DMS114 treated with DMSO at 0.1 percent for 48 hours (cell line): ENCODE data around the gene POPDC3.
"Not testable (repeated sequence)": the region's sequence is repeated elsewhere in the genome, so short reads cannot be mapped to it uniquely, and the experiment has no call there.

ENCODE experiments used
- DNase-seq: peaks from one replicate; lab custom pipeline; 2025; ENCODE audit not compliant: unreplicated experiment; lab: John Stamatoyannopoulos, UW

POPDC3 gene, protein sequence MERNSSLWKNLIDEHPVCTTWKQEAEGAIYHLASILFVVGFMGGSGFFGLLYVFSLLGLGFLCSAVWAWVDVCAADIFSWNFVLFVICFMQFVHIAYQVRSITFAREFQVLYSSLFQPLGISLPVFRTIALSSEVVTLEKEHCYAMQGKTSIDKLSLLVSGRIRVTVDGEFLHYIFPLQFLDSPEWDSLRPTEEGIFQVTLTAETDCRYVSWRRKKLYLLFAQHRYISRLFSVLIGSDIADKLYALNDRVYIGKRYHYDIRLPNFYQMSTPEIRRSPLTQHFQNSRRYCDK

DNA sequence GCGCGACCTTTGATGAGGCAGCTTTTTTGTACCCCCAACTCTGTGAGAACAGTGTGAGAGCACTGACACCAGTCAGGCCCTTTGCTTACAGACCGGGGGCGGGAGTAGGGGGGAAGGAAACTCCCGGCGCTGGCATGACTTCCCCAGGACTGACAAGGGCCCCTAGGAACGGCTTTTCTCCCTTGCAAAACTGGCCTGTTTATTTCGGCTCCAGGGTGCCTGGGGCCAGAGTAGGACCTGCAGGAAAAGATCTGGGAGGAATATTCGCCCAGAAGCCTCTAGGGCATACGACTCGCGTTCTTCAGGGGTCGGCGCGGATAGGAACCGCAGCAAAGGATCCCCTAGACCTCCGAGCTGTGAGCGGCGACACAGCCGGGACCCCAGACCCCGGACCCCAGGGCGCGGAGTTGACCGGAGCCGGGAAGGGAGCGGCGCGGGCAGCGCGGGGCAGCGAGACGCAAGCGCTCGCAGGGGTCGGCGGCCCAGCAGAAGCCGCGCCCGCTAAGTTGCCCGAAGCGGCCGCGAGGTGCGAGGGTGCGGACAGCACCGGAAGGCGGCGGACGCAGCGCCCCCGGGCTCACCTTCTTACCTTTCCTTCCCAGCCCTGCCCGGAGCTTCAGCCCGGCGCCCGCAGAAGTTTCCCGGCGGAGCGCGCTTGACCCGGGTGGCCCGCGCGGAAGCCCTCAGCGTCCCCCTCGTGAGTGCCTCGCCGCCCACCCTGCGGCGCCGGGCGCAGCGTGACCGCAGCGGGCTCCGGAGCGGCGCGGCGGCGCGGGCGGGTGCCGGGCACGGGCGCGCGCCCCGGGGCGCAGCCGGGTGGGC is at the start of gene POPDC3:
TSS of gene POPDC3 (minus strand) at position 771 of the 822 bp plus-strand sequence. CDS start 18,105 bp downstream, outside the sequence.
- DNase-seq, result no peak

DNA sequence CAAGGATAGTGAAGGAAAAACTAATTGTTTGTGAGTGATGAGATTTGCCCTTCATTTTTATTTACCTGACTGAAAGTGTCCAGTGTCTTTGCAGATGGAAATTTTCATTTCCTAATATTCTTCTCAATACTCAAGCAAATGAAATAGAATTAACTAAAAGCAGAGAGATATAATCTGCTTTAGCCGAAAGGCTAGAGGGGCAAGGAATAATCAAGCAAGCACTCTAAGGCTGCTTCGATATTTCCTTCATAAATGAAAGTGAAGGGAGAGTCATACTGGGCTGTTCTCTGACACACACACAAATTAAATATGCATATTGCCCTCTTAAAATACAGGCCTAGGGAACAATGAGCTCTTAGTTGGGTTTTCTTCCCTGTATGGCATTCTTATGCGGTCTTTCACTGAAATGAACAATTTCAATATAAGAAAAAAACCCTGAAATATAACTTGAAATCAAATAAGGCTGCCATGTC is 47.5 kb upstream of the POPDC3 start:
- DNase-seq, result no peak

DNA sequence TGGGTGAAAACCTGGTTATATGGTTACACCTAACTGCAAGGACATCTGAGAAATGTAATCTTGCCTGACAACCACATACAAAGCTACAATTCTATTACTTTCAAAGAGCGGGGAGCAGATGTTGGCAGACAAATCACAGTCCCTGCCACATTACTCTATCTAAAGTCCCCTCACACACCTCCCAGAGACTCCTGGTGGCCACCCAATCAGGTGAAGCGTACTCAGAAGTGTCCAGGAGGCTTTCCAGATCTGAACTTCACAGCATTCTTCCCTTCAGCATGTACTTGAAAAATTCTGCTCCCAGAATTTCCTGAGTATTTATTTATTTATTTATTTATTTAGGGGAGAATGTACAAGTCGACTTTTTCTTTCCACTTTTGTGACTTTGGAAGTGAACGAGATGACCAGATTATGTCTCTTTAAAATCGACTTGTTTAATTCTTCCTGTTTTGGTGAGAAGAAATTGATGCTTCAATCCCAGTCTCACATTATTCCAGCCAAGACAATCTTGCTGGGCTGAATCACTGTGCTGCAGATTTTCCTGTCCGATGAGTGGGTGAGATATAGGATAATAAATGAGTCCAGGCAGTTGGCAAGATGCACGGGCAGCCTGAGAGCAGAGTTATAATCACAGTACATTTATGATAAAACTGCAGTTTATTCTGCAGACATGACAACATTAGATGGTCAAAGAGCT is 46.9 kb upstream of the POPDC3 start:
- no peak for DNase-seq

DNA sequence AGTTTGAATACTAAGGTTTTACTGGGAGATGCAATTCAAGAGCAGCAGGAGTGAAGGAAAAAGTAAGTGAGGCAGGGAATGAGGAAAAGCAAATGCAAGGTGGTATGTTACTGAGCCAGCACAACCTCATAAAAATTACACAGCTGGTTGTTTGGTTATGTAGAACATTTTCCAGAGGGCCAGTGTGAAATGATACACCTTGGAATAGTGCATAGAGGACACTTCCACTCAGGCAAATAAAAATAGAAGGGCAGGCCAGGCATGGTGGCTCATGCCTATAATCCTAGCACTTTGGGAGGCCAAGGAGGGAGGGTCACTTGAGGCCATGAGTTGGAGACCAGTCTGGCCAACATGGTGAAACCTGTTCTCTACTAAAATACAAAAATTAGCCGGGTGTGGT is 43.4 kb upstream of the POPDC3 start:
- no peak for DNase-seq

DNA sequence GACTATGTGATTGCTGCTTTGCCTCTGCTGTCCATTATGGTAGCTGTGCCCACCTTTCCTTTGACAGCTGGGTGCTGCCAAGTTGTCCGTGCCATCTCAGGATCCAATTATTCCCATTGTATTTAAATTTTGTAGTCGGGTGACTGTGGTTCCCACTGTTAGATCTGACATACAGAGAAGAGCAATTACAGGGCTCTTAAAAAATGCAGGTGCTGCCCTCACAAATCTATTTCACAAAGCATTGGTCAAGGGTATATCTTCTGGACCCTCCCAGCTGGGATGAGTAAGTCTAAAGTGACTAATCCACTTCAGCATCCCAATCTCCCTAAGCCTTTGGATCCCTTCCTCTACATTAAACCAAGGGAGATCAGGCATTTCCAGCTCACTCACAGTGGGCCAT is 41.4 kb upstream of the POPDC3 start:
- DNase-seq, result not testable (repeated sequence)

DNA sequence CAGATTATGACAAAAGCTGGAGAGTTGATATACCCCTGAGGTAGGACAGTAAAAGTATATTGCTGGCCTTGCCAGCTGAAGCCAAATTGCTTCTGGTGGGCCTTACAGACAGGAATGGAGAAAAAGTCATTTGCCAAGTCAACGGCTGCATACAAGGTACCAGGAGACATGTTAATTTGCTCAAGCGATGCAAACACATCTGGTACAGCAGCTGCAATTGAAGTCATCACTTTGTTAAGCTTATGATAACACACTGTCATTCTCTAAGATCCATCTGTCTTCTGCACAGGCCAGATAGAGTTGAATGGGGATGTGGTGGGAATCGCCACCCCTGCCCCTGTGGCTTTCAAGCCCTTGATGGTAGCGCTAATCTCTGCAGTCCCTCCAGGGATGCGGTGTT is 40.4 kb upstream of the POPDC3 start:
- DNase-seq, result no peak

DNA sequence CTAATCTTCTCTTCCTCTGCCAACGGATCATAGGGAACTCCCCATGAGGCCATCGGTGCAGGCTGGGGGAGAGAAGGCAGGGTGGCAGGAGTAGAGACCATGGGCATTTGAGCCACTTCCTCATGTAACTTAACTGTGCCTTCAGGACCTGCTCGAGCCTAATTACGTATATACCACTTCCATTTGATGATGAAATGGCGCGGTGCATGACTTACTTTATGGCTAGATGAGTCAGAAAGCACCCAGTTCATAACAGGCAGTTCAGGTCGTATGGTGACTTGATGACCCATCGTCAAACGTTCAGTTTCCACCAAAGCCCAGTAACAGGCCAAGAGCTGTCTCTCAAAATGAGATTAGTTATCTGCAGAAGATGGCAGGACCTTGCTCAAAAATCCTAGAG is 39.4 kb upstream of the POPDC3 start:
- not testable (repeated sequence) for DNase-seq

DNA sequence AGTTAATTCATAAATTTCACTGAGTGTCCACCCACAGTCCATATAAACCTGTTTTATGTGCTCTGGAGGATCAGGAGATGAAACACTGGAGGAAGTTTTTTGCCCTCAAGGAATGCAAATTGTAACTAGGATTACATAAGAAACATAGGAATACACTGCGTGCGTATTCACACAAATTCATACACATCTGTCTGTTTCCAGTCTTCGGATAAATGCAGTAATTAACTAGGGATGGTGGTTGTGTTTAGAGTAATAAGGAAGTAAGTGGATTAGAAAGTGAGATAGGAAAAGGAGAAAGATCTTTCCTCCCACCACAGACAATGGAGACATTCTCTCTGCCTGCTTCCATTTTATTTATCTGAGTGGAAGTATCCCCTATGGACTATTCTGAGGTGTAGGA is 35.7 kb upstream of the POPDC3 start:
- DNase-seq, result no peak

DNA sequence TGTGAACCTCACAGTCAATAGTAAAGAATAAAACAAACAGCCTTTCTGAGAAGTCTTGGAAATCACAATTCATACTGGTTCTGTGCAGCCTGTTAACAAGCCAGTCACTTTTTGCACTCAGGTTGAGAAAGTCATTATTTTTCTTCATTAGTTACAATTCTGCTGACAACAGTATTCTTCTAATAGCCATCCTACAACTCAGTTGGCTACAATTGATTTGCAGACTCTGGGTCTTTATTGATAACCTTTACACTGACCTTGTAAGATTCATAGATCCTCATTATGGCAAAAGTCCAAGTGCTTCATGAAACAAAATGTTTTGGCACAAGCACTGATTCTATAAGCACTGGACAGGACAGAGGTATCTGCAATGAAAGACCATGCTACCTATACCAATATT is 34.9 kb upstream of the POPDC3 start:
- no peak for DNase-seq

DNA sequence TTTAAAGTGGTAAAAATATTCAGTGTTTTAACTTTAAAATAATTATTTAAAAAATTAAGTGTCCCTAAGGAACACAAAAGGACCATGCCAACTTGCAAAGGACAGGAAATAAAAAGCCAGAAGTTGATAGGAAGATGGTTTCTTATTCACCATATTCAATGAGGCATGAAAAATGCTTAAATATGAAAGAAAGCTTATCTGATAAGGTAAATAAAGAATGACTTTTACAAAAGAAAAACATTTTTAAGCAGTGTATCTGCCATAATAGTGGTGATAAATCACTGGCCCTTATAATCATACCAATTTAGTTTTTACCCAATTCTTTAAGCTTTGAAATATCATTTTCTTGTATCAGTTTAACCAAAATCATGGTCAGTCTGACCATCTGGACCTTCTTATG is 33.5 kb upstream of the POPDC3 start:
- no peak for DNase-seq

DNA sequence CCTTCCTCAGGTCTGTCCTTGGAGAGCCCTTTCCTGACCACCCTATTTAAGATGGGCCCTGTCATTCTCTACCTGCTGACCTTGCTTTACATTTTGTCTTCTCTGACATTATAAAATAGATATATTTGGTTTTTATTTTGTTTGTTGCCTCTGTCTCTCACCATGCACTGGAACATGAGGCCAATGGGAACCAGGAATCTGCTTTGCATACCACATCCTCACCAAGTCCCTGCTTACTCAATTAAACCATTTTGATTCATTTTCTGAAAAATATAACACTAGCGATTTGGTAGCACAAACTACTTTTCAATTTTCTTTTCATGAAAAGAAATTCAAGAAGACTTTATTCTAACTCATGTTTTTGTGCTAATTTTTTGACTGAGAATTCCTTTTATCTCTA is 32.8 kb upstream of the POPDC3 start:
- DNase-seq, result no peak

DNA sequence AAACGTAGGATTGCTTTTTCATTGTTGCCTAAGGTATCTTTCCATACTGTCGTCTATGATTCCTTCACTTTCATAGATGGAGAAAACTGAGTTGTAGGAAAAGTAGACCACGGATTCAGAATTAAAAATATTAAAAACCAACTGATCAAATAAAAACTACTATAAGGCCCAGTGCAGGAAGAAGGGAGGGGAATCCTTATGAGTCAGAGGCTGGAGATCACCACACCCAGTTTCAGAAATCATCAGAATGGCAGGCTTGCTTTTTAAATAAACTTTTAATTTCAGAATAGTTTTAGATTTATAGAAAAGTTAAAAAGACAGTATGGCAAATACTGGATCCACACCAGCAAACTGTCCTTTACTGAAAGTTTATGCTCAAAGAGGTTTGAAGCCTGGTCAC is 32.0 kb upstream of the POPDC3 start:
- DNase-seq, result no peak

DNA sequence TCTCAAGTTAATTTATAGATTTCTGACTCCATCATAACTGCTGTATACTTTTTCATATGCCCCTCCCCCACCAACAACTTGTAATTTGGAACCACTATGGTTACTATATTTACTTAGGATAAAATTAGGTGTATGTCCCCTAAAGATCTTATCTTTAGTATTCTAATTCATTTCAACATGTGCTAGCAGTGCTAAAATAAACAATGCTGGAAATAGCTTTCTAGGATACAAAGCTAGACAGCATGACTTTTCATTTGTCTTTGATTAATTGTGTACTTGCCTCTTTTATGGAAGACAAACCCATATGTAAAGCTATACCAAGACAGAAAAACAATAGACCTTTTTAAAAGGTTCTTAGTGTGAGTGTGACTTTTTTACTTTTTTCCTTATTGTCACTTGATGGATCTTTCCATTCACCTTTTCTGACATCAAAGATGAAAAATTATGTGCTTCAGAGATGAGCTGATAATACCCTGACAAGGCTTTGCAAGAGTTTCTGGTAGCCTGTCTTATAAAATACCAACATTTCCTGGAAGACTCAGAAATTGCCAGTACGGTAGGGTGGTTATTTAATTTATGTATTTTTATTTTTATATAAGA is 31.2 kb upstream of the POPDC3 start:
- no peak for DNase-seq

DNA sequence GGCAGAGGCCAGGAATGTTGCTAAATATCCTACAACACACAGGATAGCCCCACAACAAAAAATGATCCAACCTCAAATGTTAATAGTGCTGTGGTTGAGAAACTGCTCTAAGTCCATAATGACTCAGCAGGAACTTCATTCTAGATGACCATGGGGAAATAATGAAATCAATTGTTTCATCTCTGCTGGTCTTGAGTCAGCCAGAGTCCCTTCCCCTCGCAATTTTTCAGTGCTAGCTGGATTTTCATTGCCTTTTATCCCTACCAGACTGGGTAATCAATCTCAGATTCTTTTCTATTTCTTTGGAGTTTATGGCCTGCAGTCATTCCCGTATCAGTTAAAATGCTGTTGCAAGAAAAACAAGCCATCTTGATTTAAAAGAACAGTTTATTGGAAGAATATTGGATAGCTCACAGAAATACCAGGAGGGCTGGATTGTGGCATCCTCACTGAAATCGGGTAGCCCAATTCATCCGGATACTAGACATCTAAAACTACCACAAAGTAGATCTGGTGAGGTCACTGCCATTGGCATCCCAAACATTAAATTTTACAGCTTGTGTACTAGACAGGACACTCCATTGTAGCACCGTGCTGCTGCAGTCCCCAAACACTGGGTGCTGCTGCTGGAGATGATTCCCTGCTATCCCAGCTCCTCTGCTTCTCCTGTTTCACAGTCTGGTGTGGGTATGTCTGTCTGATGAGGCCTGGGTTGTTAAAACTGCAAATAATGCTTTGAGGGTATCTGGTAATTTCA is 30.3 kb upstream of the POPDC3 start:
- DNase-seq, result no peak

DNA sequence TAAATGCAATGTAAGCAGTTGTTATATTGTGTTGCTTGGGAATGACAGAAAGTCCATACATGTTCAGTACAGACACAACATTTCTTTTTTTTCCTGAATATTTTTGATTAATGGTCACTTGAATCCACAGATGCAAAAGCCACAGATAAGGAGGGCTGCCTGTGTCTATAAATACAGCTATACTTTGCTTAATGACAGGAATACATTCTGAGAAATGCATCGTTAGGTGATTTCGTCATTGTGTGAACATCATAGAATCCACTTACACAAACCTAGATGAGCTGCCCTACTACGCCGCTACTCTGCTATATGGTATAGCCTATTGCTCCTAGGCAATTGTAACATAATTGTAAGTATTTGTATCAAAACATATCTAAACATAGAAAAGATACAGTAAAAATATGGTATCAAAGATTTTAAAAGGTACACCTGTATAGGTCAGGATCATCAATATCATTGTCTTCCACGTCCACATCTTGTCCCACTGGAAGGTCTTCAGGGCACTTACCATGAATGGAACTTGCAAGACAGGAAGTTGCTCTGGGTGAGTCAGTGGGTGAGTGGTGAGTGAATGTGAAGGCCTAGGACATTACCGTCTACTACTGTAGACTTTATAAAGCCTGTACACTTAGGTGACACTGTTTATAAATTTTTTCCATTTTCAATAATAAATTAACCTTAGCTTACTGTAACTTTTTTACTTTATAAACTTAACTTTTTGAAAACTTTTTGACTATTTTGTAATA is 27.9 kb upstream of the POPDC3 start:
- DNase-seq, result no peak

DNA sequence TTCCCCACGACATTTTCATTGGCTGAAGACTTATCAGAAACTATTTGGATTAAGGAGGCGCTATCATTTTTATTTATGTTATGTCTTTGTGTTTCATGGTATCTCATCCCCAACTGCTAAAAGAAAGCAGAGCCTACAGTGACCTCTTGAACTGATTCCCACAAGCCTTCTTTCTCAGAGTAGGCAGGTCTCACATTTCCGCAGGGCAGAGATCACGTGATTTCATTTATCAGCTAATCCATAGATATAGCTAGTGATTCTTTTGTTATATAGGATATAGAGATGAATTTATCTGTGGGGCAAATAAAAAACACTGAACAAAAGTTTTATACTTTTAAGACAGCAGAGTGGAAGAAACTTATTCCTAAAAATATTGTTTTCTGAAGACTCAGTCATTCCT is 25.0 kb upstream of the POPDC3 start:
- DNase-seq, result no peak

DNA sequence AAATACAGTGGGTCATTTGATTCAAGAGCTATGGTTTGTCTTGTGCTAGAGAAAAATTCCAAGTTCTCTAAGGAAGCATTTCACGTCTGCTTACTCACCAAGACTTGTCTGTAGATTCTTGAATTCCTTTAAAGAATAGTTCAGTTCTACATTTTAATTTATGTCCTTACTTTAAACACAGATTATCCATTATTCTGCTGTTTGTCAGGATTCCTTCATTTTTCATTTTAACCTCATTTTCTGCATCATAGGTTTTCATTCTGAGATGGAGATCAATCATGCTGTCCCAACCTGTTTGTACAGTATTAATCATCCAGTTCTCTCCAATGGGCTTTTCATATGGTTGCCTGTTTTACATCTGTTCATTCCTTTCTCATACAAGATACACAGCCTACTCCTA is 24.5 kb upstream of the POPDC3 start:
- no peak for DNase-seq

DNA sequence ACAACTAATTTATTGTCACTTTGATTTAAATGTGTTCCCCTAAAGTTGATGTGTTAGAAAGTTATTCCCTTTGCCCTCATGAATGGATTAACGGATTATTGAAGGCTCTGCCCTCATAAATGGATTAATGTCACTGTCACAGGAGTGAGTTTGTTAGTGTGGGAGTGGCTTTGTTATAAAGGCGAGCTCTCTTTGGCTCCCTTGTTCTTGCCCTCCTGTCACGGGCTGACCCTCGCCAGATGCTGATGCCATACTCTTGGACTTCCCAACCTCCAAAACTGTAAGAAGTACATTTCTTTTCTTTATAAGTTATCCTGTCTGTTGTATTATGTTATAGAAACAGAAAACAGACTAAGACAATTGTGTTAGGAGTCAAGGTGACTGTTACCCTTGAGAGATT is 22.7 kb upstream of the POPDC3 start:
- DNase-seq, result no peak

DNA sequence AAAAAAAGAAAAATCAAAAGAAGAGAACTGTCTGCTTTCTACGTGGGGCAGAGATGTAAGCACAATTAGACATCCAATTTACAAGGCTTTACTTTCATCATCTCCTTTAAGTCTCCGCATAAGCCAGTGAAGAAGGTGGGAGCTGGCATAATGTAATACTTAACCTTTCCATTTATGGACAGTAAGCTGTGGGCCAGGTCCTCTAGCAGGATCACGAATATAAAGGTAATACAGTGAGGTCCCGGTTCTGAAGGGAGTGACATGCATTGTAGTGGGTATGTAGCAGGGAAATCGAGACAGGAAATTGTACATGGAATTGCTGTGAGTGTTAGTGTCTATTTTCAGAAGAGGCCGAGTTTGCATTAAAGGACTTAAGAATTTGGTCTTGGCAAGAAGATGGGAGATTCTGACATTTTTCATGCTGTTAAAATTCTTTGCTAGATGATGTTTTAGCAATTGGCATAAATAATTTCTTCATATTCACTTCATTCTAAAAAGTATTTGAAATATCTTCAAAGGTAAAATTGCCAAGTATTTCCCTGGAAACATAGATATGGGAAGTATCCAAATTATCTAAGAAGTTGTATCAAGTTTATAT is 20.4 kb upstream of the POPDC3 start:
- DNase-seq, result no peak

DNA sequence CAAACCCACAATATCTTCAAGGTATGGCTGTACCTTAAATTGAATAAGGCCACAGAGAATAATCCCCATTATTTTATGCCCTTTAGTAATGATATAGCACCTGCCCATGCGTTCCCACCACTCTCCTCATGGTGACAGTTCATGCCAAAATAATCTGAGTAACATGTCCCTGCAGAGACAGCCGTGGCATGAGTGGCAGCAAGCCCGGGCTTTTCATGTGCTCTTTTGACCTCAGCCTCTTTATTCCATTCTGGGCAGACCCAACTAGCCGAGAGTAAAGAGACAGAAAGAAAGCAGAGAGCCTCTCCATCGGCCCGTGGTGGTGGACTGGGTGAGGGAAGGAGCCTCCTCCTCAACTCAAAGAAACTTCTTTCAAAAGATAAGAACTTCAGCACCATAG is 19.9 kb upstream of the POPDC3 start:
- no peak for DNase-seq
